Astrocyte of the hippocampus (primary cell): ENCODE measurements around the gene ANXA11.

ENCODE experiments used
- DNase-seq: peaks from one replicate; pipeline ENCODE4 v3.0.0; 2011; ENCODE audit warnings: low read depth, low spot score

Gene ANXA11

DNA sequence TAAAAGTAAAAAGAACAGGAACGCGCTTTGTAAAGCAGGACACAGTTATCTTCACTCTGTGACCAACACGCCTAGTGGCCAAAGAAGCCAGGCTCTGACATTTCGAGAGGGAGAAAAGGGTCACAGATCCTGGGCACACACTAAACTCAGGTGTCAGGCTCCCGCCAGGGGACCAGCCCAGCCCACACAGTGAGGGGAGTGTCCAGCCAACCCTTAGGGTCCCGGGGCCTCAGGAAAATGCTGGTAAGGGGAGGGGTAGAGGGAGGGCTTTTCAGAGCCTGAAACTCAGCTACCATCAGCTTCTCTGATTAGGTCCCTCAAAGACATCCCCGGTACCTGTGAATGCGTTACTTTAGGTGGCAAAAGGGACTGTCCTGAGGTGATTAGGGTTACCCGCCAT lies 16.6 kb downstream of the ANXA11 start:
- DNase-seq, result no peak

DNA sequence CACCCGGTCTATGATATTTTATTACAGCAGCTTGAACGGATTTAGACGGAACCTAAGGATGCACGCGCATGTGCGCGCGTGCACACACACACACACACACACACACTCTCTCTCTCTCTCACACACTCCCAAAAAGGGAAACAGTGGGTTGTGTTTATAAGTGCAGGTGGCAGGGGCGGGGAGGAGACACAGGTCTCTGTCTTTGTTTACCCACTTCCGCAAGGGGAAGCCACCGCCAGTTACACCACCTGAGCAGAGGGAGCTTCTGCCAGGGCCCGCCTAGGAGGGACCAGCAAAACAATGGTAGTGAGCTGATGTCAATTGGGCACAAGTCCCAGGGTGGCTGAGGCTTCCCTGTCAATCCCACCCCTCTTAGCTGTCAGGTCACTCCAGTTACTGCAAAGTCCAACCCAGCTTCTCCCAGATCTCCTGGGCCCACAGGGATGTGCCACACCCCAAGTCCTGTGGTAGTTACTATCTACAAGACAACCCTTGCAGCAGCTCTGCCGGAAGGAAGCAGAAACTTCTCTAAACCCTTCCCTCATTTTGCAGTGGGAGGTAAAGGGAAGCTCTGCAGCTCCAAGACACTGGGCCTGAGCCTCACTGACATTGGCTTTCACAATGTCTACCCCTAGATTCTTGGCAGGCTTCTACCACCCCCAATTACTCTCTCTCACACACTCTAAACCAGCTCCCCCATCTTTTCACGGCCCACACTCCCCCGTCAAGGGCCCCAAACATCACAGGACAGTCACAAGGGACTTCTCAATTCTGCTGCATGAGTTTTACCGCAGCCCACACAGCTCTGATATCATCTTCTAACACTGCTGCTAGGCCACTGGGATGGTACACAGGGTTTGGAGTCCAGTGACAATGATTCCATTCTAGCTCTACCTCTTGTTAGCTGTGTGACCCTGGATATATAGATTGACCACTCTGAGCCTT lies 17.6 kb downstream of the ANXA11 start:
- no peak for DNase-seq

GRCh38 chr10:80187060-80187459 lies 18.3 kb downstream of the ANXA11 start:
- DNase-seq, result no peak

- no peak for DNase-seq
Measured at GRCh38 chr10:80186364-80187012, 18.8 kb downstream of the ANXA11 start.

DNA sequence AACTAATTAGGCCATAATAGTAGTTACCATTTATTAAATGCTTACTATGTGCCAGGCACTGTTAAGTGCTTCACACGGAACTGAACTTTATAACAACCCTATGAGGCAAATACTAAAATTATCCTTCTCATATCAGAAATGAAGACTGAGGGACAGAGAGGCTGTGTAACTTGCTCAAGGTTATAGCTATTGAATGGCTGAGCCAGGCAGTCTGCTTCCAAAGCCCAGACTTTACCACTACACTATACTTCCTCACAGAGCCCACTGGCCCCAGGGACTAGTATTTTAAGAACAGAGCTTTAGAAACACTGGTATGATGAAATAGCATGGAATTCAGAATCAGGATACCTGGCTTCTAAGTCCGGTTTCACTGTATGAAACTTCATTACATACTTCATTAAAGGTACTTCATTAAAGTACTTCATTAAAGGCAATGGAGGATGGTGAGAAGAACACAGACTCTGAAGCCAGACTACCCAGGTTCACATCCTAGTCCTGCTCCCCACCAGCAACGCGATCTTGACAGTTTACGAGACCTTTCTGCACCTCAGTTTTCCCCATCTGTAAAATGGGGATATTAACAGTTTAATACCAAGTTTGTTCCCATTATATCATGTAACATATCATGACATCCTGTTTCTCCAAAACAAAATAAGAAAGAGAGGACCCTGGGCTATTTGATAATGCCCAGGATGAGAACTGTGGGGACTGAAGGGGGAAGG lies 19.6 kb downstream of the ANXA11 start:
- DNase-seq, result no peak

- no peak for DNase-seq
Measured at GRCh38 chr10:80184291-80184690, 21.0 kb downstream of the ANXA11 start.

- no peak for DNase-seq
Measured at GRCh38 chr10:80183436-80183835, 21.9 kb downstream of the ANXA11 start.

GRCh38 chr10:80182986-80183385 lies 22.4 kb downstream of the ANXA11 start:
- DNase-seq, result no peak

- DNase-seq, result peak; percentile 46
Measured at GRCh38 chr10:80177781-80178636, 27.3 kb downstream of the ANXA11 start.

DNA sequence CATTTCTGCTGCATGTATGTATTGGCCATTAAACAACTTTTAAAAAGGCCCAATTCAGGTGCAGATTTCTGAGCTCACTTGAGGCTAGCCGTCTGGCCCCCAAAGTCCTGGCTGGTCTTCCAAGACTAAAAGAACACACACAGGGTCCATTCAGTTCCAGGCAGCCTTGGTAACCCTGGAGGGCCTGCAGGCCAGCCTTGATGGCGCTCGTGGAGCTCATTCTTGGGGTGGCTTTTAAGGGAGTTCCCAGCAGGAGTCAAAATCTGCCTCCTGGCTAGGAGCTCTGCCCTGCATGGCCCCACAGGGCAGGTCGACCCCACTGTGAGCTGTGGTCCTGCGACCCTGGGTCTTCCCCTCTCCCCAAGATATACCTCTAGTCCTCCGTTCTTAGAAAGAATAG lies 28.8 kb downstream of the ANXA11 start:
- no peak for DNase-seq

DNA sequence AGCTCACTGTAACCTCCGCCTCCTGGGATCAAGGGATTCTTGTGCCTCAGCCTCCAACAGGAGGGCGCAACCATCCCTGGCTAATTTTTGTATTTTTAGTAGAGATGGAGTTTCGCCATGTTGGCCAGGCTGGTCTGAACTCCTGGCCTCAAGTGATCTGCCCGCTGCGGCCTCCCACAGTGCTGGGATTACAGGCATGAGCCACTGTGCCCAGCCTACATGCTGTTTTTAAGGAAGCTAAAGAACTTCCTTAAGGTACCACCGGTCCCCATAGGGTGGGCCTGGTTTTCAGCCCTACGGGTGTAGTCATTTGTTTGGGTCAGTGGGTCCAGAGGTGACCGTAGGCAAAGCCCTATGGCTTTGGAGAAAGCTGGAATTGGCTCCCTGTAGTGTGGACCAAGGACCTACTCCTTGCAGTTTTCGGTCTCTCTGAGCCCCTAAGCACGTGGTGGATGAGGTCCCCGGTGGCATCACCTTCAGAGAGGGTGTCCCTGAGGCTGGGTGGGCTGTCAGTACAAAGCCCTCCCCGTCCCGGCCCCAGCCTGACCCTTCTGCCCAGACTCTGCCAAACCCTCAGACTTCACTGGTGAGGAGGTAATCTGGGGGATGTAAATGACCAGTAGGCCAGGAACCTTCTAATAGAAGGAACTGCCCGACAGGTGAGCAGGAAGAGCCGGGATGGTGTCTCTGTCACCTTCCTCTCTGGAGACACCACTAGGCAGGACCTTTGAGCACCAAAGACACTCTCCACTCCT lies 30.5 kb downstream of the ANXA11 start:
- DNase-seq, result no peak

DNA sequence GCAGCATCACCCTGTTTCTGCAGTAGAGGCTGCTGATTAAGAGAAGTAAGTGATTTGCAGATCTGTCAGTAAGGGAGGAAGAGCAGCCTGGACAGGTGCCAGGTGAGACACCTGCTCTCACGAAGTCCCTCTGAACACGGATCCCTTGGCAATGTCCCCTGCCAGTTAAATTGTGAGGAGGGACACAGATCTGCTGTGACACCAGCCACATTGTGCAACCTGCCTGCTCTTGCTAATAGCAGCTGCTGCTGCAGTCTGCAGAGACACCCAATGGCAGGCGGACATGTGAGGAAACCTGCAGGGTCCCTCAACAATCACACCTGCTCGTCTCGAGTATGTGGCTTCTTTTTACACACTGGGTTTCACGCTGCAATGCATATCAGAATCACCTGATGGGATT lies 31.9 kb downstream of the ANXA11 start:
- DNase-seq, result no peak

DNA sequence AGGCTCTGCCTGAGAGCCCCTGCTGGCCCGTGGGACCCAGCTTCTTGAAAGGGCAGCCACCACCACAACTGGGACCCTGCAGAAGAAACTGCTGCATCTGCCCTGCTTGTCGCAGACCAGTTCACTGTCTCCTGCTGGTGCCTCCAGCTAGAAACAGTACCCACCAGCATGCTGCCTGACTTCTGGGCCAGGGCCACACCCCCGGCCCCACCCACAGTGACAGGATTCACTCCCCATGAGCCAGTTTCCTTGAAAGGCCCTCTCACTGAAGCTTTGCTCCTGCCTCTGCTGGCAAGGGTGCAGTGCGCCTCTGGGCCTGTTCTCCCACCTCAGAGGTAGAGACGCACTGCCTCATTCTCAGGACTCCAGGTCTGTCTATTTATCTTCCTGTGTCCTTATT lies 32.4 kb downstream of the ANXA11 start:
- no peak for DNase-seq

DNA sequence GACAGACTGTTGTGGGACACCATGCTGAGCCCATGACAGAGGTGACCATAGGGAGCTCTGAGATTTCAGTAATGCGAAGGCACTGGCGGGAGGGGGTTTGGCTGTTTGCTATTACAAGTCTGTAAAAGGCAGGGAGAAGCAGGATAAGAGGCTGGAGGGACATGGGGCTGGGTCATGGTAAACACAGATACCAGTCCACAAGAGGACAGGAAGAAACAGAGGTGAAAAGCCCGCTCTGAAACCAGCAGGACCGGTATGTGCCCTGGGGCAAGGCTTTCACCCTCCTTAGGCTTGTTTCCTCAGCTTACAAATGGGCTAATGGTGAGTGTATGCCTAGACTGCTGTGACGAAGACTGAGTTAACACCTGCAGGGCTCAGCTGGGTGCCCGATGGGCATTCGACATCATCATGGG lies 34.1 kb downstream of the ANXA11 start:
- DNase-seq, result no peak

DNA sequence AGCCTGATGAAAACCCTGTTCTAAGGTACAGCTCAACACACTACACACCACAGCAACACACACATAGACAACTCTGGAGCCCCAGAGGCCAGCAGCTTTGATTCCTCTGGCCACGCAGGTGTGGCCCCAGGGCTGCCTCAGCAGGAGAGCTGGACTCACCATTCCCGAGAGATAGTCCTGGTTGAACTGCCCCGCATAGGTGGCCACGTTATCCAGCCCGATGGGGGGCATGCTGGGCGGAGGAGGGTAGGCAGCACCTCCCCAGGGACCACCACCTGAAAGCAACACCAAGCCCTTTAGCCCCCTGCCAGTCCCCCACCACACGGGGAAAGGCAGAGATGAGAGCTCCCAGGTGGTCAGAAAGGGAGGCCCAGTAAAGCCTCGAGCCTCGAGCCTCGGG lies 34.7 kb downstream of the ANXA11 start:
- no peak for DNase-seq

- no peak for DNase-seq
Measured at GRCh38 chr10:80170026-80170425, 35.3 kb downstream of the ANXA11 start.

- no peak for DNase-seq
Measured at GRCh38 chr10:80168679-80169380, 36.5 kb downstream of the ANXA11 start.

GRCh38 chr10:80168162-80168511 lies 37.2 kb downstream of the ANXA11 start:
- DNase-seq, result peak; percentile 30

DNA sequence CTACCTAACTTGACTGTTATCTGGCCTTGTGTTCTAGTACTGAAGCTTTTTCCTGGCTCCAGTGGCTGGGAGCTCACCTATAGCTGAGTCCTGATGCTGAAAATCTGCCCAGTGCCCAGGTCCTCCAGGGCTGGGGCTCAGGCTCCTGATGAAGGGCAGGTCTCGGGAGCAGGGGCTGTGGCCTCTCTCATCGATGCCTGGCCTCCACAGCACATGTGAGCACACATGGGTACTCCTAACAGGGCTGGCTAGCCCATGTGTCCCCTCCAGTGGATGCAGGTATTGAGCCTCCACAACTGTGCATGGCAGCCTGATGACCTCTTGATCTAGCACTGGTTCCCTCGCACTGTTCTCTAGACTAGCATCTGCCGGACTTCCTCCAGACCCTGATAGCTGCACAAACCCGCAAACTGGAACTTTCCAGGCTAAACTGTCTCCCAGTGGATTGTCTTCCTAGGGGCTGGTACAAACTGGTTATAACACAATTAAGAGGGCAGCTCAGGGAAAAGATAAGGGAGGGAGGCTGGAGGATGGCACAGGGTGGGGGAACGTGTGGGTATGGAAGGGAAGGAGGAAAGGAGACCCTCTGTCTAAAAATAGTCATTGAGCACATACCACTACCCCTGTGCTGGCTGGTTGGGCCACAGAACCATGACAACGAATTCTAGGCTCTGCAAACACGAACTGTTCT lies 37.7 kb downstream of the ANXA11 start:
- no peak for DNase-seq
